Caco-2 (cell line): Measurements from ENCODE around the gene MYO1E. TPM values are rescaled to one million over a fixed set of nuclear protein-coding genes. Genes with fewer than 3 reads are reported as not detected.

Experiments used
- BruUV-seq: library from RNA; stranded (reverse); fragments of 400-500 nt; replicated peaks from 2 replicates; lab custom pipeline; 2021; lab: Mats Ljungman, UMichigan
- CTCF ChIA-PET: fragments of 300-600 bp; sonication (Branson Sonifier 250); formaldehyde crosslinking; loops from one replicate; lab custom pipeline; 2022; ENCODE audit warnings: antibody characterized with exemption; lab: Charles Lee
- POLR2A ChIA-PET: fragments of 300-600 bp; sonication (Branson Sonifier 250); formaldehyde crosslinking; loops from one replicate; lab custom pipeline; 2022; ENCODE audit warnings: antibody characterized with exemption; lab: Charles Lee
- DNase-seq, 2 experiments: peaks; one replicate each; pipeline versions ENCODE4 v3.0.0 to v3.0.0-alpha.2; 2020 to 2022
- H3K27me3 ChIP-seq: replicated peaks from 2 replicates; pipeline ENCODE4 v1.6.0; 2011; ENCODE audit warnings: low read length; ENCODE audit not compliant: control insufficient read depth, insufficient read depth
- H3K36me3 ChIP-seq: 2 replicates; pipeline ENCODE4 v1.5.1; 2011; ENCODE audit warnings: low read length; ENCODE audit not compliant: control insufficient read depth, insufficient read depth
- H3K4me1 ChIP-seq: fragments of 250-450 bp; sonication (Bioruptor Pico); 2 replicates; pipeline ENCODE4 v1.5.1; 2020; ENCODE audit warnings: mild to moderate bottlenecking
- H3K4me3 ChIP-seq: 2 replicates; pipeline ENCODE4 v1.5.1; 2011; ENCODE audit warnings: low read depth, mild to moderate bottlenecking, control low read depth, low read length
- H3K9me3 ChIP-seq: fragments of 250-450 bp; sonication (Bioruptor Pico); 2 replicates; pipeline ENCODE4 v1.5.1; 2020; ENCODE audit warnings: mild to moderate bottlenecking, moderate library complexity
- H3K27ac Mint-ChIP-seq: one replicate; pipeline ENCODE4 v1.8.0; 2022; ENCODE audit warnings: mixed read lengths; ENCODE audit not compliant: unreplicated experiment
- H3K27me3 Mint-ChIP-seq: one replicate; pipeline ENCODE4 v1.8.0; 2022; ENCODE audit warnings: mixed read lengths; ENCODE audit not compliant: insufficient read depth, unreplicated experiment
- H3K36me3 Mint-ChIP-seq: one replicate; pipeline ENCODE4 v1.8.0; 2022; ENCODE audit warnings: mild to moderate bottlenecking, mixed read lengths; ENCODE audit not compliant: insufficient read depth, unreplicated experiment
- H3K4me1 Mint-ChIP-seq: one replicate; pipeline ENCODE4 v1.8.0; 2022; ENCODE audit warnings: low read depth, mixed read lengths; ENCODE audit not compliant: unreplicated experiment
- H3K4me3 Mint-ChIP-seq: one replicate; pipeline ENCODE4 v1.8.0; 2022; ENCODE audit warnings: mild to moderate bottlenecking, moderate library complexity, mixed read lengths; ENCODE audit not compliant: unreplicated experiment
- H3K9me3 Mint-ChIP-seq: one replicate; pipeline ENCODE4 v1.8.0; 2022; ENCODE audit warnings: mixed read lengths; ENCODE audit not compliant: unreplicated experiment
- intact Hi-C: fragments of 100-400 bp; cut with micrococcal nuclease; formaldehyde crosslinking; loops from one replicate; pipeline ENCODE4 v1.10.0; 2022; ENCODE audit not compliant: unreplicated experiment
- total RNA-seq: library from RNA; stranded (reverse); gene quantifications from 2 replicates; pipeline ENCODE4 v1.2.3, GENCODE V29; 2022
- TF ChIP-seq, protein P1 (sequence below), 2 experiments: fragments of 200-600 bp in 1 of 2; IDR thresholded peaks; 1 replicate in 1 of 2; 2 replicates in 1 of 2; pipeline versions ENCODE4 v1.5.1 to v1.8.0; 2011 to 2022; ENCODE audit warnings: antibody characterized with exemption in 1 of 2, control low read depth in 1 of 2, inconsistent platforms in 1 of 2, low read depth in 1 of 2, low read length in 1 of 2, mild to moderate bottlenecking in 1 of 2, moderate library complexity in 1 of 2; ENCODE audit not compliant: insufficient read depth in 1 of 2, severe bottlenecking in 1 of 2, unreplicated experiment in 1 of 2

MYO1E gene
- total RNA-seq, 1 experiment from 2014 or later: 187 TPM

DNA sequence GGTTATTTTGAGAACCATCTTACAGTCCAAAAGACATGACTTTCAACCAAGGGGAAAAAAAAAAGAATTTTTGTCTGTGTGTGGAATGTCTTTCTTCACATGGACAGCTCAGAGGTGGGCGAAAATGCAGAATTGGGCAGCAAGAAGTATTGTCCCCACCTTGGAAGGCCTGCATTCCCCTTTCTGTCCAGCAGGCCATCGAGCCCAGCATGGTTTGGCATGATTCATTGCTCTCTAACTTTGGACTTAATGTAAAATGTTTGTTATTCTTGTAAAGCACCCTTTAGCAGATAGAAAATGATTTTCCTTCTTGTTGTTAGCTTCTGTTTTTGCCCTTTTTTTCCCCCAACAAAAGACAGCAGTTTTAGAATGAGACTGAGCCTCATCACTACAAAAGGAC, 12.4 kb downstream of the MYO1E start:
- 0 out of 2 replicates have a peak, but pooled peaks cover under 1% of the 10 kb centered on the region for H3K4me1 ChIP-seq
- peaks cover 4% of the 10 kb centered on the region for H3K36me3 Mint-ChIP-seq
- no TSS peak for BruUV-seq

DNA sequence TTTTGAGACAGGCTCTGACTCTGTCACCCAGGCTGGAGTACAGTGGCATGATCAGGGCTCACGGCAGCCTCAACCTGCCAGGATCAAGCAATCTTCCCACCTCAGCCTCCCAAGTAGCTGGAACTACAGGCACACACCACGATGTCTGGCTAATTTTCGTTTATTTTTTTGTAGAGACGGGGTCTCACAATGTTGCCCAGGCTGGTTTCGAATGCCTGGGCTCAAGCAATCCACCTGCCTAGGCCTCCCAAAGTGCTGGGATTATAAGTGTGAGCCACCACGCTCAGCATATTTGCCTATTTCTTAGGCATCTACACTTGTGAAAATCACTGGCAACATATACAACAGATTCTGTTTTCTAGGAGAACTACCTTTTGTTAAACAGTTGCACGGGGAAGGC, 16.9 kb downstream of the MYO1E start:
- H3K4me1 Mint-ChIP-seq: peaks cover 14% of the 10 kb centered on the region
- CTCF ChIA-PET: no interaction called here

More for the DNA sequence above, 12.4 kb downstream of the MYO1E start:
- H3K9me3 ChIP-seq: no peaks in the 10 kb centered on the region
- no peaks in the 10 kb centered on the region for H3K27me3 Mint-ChIP-seq
- CTCF ChIA-PET: no interaction called here
- no peak overlapping the region for H3K4me3 ChIP-seq
- TF ChIP-seq, protein P1, sequence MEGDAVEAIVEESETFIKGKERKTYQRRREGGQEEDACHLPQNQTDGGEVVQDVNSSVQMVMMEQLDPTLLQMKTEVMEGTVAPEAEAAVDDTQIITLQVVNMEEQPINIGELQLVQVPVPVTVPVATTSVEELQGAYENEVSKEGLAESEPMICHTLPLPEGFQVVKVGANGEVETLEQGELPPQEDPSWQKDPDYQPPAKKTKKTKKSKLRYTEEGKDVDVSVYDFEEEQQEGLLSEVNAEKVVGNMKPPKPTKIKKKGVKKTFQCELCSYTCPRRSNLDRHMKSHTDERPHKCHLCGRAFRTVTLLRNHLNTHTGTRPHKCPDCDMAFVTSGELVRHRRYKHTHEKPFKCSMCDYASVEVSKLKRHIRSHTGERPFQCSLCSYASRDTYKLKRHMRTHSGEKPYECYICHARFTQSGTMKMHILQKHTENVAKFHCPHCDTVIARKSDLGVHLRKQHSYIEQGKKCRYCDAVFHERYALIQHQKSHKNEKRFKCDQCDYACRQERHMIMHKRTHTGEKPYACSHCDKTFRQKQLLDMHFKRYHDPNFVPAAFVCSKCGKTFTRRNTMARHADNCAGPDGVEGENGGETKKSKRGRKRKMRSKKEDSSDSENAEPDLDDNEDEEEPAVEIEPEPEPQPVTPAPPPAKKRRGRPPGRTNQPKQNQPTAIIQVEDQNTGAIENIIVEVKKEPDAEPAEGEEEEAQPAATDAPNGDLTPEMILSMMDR (IDR thresholded peaks at IDR 0.05; ENCODE audit: insufficient read depth in 1 of 2, low read depth in 1 of 2, low read length in 1 of 2, severe bottlenecking in 1 of 2, unreplicated experiment in 1 of 2): peak in 1 of 2 experiments; percentile 36
- POLR2A ChIA-PET: interaction anchor here (2.2 kb wide), 1 partner anchor 12 kb away, joined by 9 read pairs; the partner anchor contains the start of gene MYO1E
- H3K4me1 Mint-ChIP-seq: peaks cover 2% of the 10 kb centered on the region
- DNase-seq: no peak
- intact Hi-C loops: no loop called here
- H3K4me3 Mint-ChIP-seq: no peak overlapping the region
- H3K9me3 Mint-ChIP-seq: no peaks in the 10 kb centered on the region
- no peaks in the 10 kb centered on the region for H3K36me3 ChIP-seq
- no peak overlapping the region for H3K27ac Mint-ChIP-seq
- H3K27me3 ChIP-seq: no peaks in the 10 kb centered on the region

DNA sequence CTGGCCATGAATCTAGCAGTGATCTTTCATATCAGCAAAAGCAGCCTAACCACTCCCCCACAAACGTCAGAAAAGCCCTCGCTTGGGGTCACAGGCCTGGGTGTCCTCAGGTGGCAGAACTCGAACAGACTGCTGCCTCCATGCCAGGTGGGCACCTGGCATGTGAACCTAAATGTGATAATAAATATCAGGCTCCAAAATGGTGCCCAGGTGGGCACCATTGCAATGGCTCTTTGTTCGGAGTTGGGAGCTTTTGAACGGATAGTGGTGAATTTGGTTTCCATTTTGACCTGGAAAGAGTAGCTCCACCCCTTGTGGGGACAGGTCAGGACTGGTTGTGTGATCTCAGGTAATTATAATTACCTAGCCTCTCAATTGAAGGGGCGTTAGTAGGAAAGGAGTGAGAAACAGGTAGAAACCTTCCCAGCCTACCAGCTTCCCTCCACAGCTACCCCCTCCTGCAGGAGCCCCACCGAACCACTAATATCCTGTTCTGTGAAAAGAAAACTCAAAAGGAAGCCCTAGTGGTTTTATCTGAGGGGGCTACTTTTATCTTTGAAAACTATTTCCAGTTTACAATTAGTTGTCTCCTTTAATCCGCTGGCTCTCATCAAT, 18.1 kb downstream of the MYO1E start:
- peaks cover 26% of the 10 kb centered on the region for H3K4me1 Mint-ChIP-seq
- ChIA-PET POLR2A (no interaction called here), CTCF (no interaction called here)
- intact Hi-C loops: no loop called here
- TF ChIP-seq, protein P1 (IDR thresholded peaks at IDR 0.05; ENCODE audit: insufficient read depth in 1 of 2, low read depth in 1 of 2, low read length in 1 of 2, severe bottlenecking in 1 of 2, unreplicated experiment in 1 of 2): no peak
- peaks cover 9% of the 10 kb centered on the region for H3K36me3 Mint-ChIP-seq
- no TSS peak for BruUV-seq
- no peak overlapping the region for H3K4me3 Mint-ChIP-seq
- Histone ChIP-seq H3K4me3 (no peak overlapping the region), H3K9me3 (no peaks in the 10 kb centered on the region), H3K27me3 (no peaks in the 10 kb centered on the region), H3K36me3 (no peaks in the 10 kb centered on the region; the same call in 1 of the 2 replicates), H3K4me1 (peaks cover 8% of the 10 kb centered on the region)
- H3K9me3 Mint-ChIP-seq: no peaks in the 10 kb centered on the region
- no peak for DNase-seq
- H3K27ac Mint-ChIP-seq: no peak overlapping the region
- no peaks in the 10 kb centered on the region for H3K27me3 Mint-ChIP-seq

More for the DNA sequence above, 16.9 kb downstream of the MYO1E start:
- Mint-ChIP-seq H3K9me3 (no peaks in the 10 kb centered on the region), H3K27me3 (no peaks in the 10 kb centered on the region), H3K36me3 (peaks cover 4% of the 10 kb centered on the region), H3K4me3 (no peak overlapping the region), H3K27ac (no peak overlapping the region)
- Histone ChIP-seq H3K4me3 (no peak overlapping the region), H3K9me3 (no peaks in the 10 kb centered on the region), H3K36me3 (no peaks in the 10 kb centered on the region; the same call in 1 of the 2 replicates), H3K4me1 (no peaks in the 10 kb centered on the region; the same call in 1 of the 2 replicates), H3K27me3 (no peaks in the 10 kb centered on the region)
- intact Hi-C loops: no loop called here
- BruUV-seq: no TSS peak
- TF ChIP-seq, protein P1 (IDR thresholded peaks at IDR 0.05; ENCODE audit: insufficient read depth in 1 of 2, low read depth in 1 of 2, low read length in 1 of 2, severe bottlenecking in 1 of 2, unreplicated experiment in 1 of 2): no peak
- no peak for DNase-seq
- POLR2A ChIA-PET: no interaction called here
